ENCODE data around the gene FER. TPM values are rescaled to one million over a fixed set of nuclear protein-coding genes. Genes with fewer than 3 reads are reported as not detected.
A peak's percentile ranks its signal among the peaks of the same experiment; 100 is the strongest.

FER gene
- polyA plus RNA-seq, 1 donor from 2014 or later, result 8.5 TPM

DNA sequence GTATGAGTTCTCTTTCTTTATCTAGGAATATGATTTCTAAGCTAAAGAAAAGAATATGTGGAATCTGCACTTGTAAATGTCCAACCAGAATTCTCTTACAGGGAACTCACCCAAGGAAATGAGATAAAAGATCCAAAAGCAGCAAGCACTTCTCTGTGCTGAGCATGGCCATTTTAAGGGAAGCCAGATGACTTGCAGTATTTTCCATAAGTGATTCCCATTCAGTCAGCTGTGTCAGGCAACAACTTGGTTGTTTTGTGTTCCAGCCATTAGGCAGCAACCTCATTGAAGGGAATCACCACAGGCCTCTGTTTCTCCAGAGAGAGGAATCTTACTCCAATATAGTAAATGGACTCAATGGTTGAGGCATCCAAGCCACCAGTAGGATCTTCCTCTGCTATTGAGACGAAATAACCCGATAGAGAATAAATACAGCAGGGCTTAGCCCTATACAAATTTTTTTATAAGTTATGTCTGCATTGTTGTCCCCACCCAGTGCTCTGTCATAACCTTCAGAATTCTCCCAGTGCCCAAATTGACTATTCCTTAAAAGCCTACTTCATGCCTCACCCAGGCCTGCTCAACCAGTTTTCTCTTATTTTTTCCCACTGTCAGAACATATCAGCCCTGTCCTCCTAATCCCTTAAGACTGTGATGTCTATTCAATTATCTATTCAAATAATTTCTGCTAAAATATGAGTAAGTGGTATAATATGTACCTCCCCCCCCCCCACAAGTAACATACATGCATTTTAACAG, 425.5 kb downstream of the FER start:
- TF ChIP-seq, protein P1, sequence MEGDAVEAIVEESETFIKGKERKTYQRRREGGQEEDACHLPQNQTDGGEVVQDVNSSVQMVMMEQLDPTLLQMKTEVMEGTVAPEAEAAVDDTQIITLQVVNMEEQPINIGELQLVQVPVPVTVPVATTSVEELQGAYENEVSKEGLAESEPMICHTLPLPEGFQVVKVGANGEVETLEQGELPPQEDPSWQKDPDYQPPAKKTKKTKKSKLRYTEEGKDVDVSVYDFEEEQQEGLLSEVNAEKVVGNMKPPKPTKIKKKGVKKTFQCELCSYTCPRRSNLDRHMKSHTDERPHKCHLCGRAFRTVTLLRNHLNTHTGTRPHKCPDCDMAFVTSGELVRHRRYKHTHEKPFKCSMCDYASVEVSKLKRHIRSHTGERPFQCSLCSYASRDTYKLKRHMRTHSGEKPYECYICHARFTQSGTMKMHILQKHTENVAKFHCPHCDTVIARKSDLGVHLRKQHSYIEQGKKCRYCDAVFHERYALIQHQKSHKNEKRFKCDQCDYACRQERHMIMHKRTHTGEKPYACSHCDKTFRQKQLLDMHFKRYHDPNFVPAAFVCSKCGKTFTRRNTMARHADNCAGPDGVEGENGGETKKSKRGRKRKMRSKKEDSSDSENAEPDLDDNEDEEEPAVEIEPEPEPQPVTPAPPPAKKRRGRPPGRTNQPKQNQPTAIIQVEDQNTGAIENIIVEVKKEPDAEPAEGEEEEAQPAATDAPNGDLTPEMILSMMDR (IDR thresholded peaks at IDR 0.05; ENCODE audit: poor library complexity, severe bottlenecking), result no peak
- TF ChIP-seq MXI1 (conservative IDR thresholded peaks at IDR 0.05; ENCODE audit: poor library complexity, severe bottlenecking), result no peak
- TF ChIP-seq EP300 (conservative IDR thresholded peaks at IDR 0.05; ENCODE audit: poor library complexity, severe bottlenecking), result no peak
- TF ChIP-seq RAD21 (conservative IDR thresholded peaks at IDR 0.05), result no peak
- no peak for TF ChIP-seq POLR2AphosphoS5 (IDR thresholded peaks at IDR 0.05)
- no peak for TF ChIP-seq EZH2 (IDR thresholded peaks at IDR 0.05; ENCODE audit: borderline replicate concordance, insufficient read depth, low read length, poor library complexity, severe bottlenecking)
- TF ChIP-seq TAF1 (IDR thresholded peaks at IDR 0.05; ENCODE audit: low read depth), result no peak
- TF ChIP-seq, protein P2, sequence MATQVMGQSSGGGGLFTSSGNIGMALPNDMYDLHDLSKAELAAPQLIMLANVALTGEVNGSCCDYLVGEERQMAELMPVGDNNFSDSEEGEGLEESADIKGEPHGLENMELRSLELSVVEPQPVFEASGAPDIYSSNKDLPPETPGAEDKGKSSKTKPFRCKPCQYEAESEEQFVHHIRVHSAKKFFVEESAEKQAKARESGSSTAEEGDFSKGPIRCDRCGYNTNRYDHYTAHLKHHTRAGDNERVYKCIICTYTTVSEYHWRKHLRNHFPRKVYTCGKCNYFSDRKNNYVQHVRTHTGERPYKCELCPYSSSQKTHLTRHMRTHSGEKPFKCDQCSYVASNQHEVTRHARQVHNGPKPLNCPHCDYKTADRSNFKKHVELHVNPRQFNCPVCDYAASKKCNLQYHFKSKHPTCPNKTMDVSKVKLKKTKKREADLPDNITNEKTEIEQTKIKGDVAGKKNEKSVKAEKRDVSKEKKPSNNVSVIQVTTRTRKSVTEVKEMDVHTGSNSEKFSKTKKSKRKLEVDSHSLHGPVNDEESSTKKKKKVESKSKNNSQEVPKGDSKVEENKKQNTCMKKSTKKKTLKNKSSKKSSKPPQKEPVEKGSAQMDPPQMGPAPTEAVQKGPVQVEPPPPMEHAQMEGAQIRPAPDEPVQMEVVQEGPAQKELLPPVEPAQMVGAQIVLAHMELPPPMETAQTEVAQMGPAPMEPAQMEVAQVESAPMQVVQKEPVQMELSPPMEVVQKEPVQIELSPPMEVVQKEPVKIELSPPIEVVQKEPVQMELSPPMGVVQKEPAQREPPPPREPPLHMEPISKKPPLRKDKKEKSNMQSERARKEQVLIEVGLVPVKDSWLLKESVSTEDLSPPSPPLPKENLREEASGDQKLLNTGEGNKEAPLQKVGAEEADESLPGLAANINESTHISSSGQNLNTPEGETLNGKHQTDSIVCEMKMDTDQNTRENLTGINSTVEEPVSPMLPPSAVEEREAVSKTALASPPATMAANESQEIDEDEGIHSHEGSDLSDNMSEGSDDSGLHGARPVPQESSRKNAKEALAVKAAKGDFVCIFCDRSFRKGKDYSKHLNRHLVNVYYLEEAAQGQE (IDR thresholded peaks at IDR 0.05; ENCODE audit: borderline replicate concordance), result no peak
- no peak for TF ChIP-seq SMC3 (conservative IDR thresholded peaks at IDR 0.05; ENCODE audit: poor library complexity)
- H3K9me3 ChIP-seq (ENCODE audit: low read length), result no peaks in the 10 kb centered on the region
- no peaks in the 10 kb centered on the region for H3K27me3 ChIP-seq (ENCODE audit: insufficient read depth, low read depth, low read length)
- no peaks in the 10 kb centered on the region for H3K36me3 ChIP-seq (ENCODE audit: insufficient read depth, low read length)
- H3K79me2 ChIP-seq (replicated peaks; ENCODE audit: insufficient read depth, low read length), result no peaks in the 10 kb centered on the region
- no peak overlapping the region for H3K27ac ChIP-seq (ENCODE audit: low read length)
- no peaks in the 10 kb centered on the region for H3K9me2 ChIP-seq (ENCODE audit: insufficient read depth, low read length)
- H2AFZ ChIP-seq (ENCODE audit: low read depth, low read length), result no peak overlapping the region
- no peaks in the 10 kb centered on the region for H3F3A ChIP-seq (ENCODE audit: insufficient read depth, low read length, poor library complexity, severe bottlenecking)
- H3K4me3 ChIP-seq (ENCODE audit: low read length), result no peak overlapping the region
- H4K20me1 ChIP-seq (ENCODE audit: insufficient read depth), result no peaks in the 10 kb centered on the region
- H3K9ac ChIP-seq (ENCODE audit: low read length), result no peak overlapping the region
- H3K4me2 ChIP-seq (ENCODE audit: low read length), result no peak overlapping the region

DNA sequence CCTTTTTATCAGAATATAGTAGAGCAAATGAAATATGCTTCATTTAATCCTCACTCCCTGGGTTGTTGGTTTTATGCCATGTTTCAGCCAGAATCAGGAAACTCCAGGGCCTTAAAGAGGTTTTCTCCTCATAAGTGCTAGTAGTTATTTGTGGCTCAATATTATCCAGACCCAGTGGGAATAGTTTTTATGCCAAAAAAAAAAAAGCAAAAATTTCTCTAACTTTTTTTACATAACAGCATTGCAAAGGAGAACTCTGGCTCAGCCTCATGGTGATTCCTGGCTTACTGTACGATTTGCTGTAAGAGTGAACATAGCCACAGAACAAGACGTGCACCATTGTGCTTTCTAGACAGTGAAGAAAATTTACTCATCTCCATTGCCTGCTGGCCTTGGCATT, 429.5 kb downstream of the FER start:
- H4K20me1 ChIP-seq (ENCODE audit: insufficient read depth), result no peaks in the 10 kb centered on the region
- TF ChIP-seq, protein P2 (IDR thresholded peaks at IDR 0.05; ENCODE audit: borderline replicate concordance), result peak; percentile 21
- no peak for TF ChIP-seq RAD21 (conservative IDR thresholded peaks at IDR 0.05)
- no peaks in the 10 kb centered on the region for H3K79me2 ChIP-seq (replicated peaks; ENCODE audit: insufficient read depth, low read length)
- H3F3A ChIP-seq (ENCODE audit: insufficient read depth, low read length, poor library complexity, severe bottlenecking), result no peaks in the 10 kb centered on the region
- no peaks in the 10 kb centered on the region for H3K27me3 ChIP-seq (ENCODE audit: insufficient read depth, low read depth, low read length)
- H3K9ac ChIP-seq (ENCODE audit: low read length), result no peak overlapping the region
- H3K4me2 ChIP-seq (ENCODE audit: low read length), result no peak overlapping the region
- no peak overlapping the region for H2AFZ ChIP-seq (ENCODE audit: low read depth, low read length)
- no peaks in the 10 kb centered on the region for H3K9me2 ChIP-seq (ENCODE audit: insufficient read depth, low read length)
- H3K4me3 ChIP-seq (ENCODE audit: low read length), result no peak overlapping the region
- H3K9me3 ChIP-seq (ENCODE audit: low read length), result no peaks in the 10 kb centered on the region
- H3K36me3 ChIP-seq (ENCODE audit: insufficient read depth, low read length), result no peaks in the 10 kb centered on the region
- no peak overlapping the region for H3K27ac ChIP-seq (ENCODE audit: low read length)
